ENCODE data around the gene TEC. TPM values are rescaled to one million over a fixed set of nuclear protein-coding genes. Genes with fewer than 3 reads are reported as not detected.
"Not testable (repeated sequence)": the region's sequence is repeated elsewhere in the genome, so short reads cannot be mapped to it uniquely, and the experiment has no call there.

TEC gene
- total RNA-seq, 2 donors from 2014 or later = 4.6 to 8.3 TPM

GRCh38 chr4:48241731-48242130, 27.9 kb downstream of the TEC start:
- Mint-ChIP-seq H3K27me3 (peaks cover 4% of the 10 kb centered on the region), H3K4me3 (no peak overlapping the region), H3K9me3 (no peaks in the 10 kb centered on the region), H3K4me1 (no peaks in the 10 kb centered on the region), H3K36me3 (ENCODE audit: low read depth) (no peaks in the 10 kb centered on the region), H3K27ac (no peak overlapping the region)
- no peak for ATAC-seq (replicated peaks)

DNA sequence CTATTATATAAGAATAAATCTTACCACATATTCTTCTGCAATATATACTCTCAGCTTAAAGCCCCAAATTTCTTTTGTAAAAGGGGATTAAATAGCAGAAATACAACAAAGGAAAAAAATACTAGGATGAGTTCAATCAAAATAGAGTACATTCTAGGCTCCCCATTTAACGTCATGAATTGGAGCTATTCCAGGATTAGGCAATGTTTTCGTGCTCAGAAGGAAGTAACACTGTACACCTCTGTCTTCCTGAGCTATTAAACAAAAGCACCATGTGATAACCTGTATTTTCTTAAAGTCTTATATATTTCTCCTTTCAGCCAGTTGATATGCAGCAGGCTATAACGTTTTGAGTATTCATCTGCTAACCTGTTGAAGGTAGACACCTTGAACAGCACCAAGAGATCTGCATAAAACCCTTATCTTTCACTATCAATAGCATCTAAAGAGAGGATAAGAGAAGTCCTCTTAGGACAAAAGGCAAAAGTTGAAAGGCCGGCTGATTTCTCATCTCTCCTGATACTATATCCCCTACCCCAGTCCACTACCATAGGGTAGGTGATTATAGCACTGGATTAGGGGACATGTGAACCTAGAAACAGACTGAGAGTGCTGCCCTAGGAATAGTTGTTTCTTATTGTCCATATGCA, 31.5 kb downstream of the TEC start:
- H3K36me3 Mint-ChIP-seq (ENCODE audit: low read depth) = no peaks in the 10 kb centered on the region
- no peak overlapping the region for H3K27ac Mint-ChIP-seq
- no peaks in the 10 kb centered on the region for H3K4me1 Mint-ChIP-seq
- H3K9me3 Mint-ChIP-seq = no peaks in the 10 kb centered on the region
- peaks cover 4% of the 10 kb centered on the region for H3K27me3 Mint-ChIP-seq
- H3K4me3 Mint-ChIP-seq = no peak overlapping the region
- ATAC-seq (replicated peaks) = no peak

- Mint-ChIP-seq H3K9me3 (no peaks in the 10 kb centered on the region), H3K27me3 (peaks cover 4% of the 10 kb centered on the region), H3K4me3 (no peak overlapping the region), H3K27ac (no peak overlapping the region), H3K36me3 (ENCODE audit: low read depth) (no peaks in the 10 kb centered on the region), H3K4me1 (no peaks in the 10 kb centered on the region)
- no peak for ATAC-seq (replicated peaks)
These were observed 34.6 kb downstream of the TEC start for GRCh38 chr4:48235050-48235449.

- Mint-ChIP-seq H3K27ac (no peak overlapping the region), H3K36me3 (ENCODE audit: low read depth) (no peaks in the 10 kb centered on the region), H3K9me3 (no peaks in the 10 kb centered on the region), H3K4me1 (no peaks in the 10 kb centered on the region), H3K27me3 (peaks cover 4% of the 10 kb centered on the region), H3K4me3 (no peak overlapping the region)
- ATAC-seq (replicated peaks) = no peak
These were observed 35.1 kb downstream of the TEC start for GRCh38 chr4:48234575-48234974.

DNA sequence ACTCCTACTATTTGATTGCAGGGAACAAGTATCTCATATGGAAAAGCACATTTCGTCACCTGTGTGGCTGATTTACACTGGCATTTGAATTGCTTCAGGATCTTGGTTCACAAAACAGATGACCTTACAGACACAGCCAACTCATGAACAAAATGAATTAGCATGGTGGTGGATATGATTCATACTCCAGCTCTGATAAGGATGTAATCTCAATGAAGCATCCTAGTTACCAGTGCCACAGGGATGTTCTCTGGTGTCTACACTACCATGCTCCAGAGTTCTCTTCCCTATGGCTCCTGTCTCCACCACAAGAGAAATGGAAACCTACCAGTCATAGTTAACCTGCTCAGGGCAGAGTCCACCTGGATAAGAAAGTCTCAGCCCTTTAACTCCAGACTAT, 40.7 kb downstream of the TEC start:
- Mint-ChIP-seq H3K9me3 (no peaks in the 10 kb centered on the region), H3K36me3 (ENCODE audit: low read depth) (peaks cover 11% of the 10 kb centered on the region), H3K4me1 (peaks cover 4% of the 10 kb centered on the region), H3K4me3 (no peak overlapping the region), H3K27ac (no peak overlapping the region), H3K27me3 (peaks cover 4% of the 10 kb centered on the region)
- ATAC-seq (replicated peaks) = no peak

DNA sequence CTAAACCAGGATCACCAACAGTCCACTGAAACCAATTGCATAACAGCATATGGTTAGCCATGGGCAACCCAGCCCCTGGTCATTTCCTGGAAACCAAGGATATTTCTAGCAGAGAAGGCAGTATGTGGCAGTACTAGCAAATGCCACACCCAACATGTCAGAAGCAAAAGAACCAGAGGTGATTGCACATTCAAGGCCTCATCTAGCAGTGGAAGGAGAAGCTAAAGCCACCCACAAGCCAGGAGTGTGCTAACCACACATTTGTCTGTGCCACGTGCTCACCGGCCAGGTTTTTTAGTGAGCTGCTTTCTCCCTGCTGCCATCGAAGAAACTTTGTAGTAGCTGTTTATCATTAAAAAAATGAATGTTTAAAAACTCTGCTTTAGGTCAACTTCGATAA, 42.0 kb downstream of the TEC start:
- Mint-ChIP-seq H3K4me3 (no peak overlapping the region), H3K27ac (no peak overlapping the region), H3K4me1 (peaks cover 4% of the 10 kb centered on the region), H3K9me3 (no peaks in the 10 kb centered on the region), H3K27me3 (peaks cover 4% of the 10 kb centered on the region), H3K36me3 (ENCODE audit: low read depth) (peaks cover 11% of the 10 kb centered on the region)
- ATAC-seq (replicated peaks) = no peak

GRCh38 chr4:48226199-48226598, 43.4 kb downstream of the TEC start:
- H3K27me3 Mint-ChIP-seq = peaks cover 4% of the 10 kb centered on the region
- peaks cover 4% of the 10 kb centered on the region for H3K4me1 Mint-ChIP-seq
- ATAC-seq (replicated peaks) = no peak
- peaks cover 11% of the 10 kb centered on the region for H3K36me3 Mint-ChIP-seq (ENCODE audit: low read depth)
- H3K9me3 Mint-ChIP-seq = no peaks in the 10 kb centered on the region
- H3K27ac Mint-ChIP-seq = no peak overlapping the region
- H3K4me3 Mint-ChIP-seq = no peak overlapping the region

DNA sequence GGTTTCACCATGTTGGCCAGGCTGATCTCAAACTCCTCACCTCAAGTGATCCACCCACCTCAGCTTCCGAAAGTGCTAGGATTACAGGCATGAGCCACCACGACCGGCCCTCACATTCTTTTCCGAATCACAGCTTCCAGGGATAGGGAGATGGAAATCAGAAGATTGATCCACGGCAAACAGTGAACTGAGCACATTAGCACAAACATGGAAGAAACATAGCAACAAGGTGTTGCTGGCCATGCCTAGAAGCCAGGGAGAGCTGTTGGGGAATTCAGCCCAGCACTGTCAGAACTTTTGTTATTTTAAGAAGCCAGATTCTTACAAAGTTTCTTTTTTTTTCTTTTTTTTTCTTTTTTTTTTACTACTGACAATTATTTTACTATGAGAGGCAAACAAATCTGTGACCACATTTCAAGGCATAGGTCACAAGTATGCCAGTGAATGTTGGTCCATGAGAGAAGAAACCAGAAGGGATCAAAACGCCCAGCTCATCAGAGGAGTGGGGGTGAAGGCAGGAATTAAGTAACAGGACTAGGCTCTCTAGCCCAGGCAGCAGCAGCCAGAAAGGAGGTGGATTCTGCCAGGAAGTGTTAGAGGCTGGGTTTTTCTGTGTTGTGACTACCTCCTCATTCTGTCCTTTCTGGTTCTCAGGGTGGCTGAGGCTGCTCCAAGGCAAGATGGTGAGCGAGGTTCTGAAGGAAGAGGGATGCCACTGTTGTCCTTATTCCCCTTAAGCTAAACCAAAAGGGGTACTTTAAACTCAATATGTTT, 44.1 kb downstream of the TEC start:
- Mint-ChIP-seq H3K27ac (no peak overlapping the region), H3K9me3 (no peaks in the 10 kb centered on the region), H3K27me3 (peaks cover 1% of the 10 kb centered on the region), H3K4me1 (peaks cover 4% of the 10 kb centered on the region), H3K36me3 (ENCODE audit: low read depth) (peaks cover 11% of the 10 kb centered on the region), H3K4me3 (no peak overlapping the region)
- no peak for ATAC-seq (replicated peaks)

DNA sequence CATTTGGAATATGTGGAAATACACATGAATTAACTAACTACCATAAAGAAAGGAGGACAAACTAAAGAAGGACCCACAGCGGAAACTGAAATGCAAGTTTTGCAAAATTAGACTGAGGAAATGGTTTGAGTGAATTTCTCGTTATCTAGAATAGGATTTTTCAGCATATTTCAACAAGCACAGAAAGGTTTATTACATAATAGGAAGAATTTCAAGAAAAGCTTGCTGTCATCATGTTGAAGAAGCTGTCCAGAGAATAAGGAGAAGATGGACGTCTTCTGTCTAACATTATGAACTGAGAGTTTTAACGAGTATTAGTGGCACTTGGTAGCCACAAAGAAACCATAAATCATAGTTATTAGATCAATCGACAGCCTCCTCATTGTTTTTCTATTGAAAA, 45.0 kb downstream of the TEC start:
- Mint-ChIP-seq H3K4me3 (no peak overlapping the region), H3K36me3 (ENCODE audit: low read depth) (peaks cover 11% of the 10 kb centered on the region), H3K27ac (no peak overlapping the region), H3K27me3 (no peaks in the 10 kb centered on the region), H3K4me1 (peaks cover 4% of the 10 kb centered on the region), H3K9me3 (no peaks in the 10 kb centered on the region)
- ATAC-seq (replicated peaks) = no peak

- Mint-ChIP-seq H3K4me1 (peaks cover 2% of the 10 kb centered on the region), H3K9me3 (no peaks in the 10 kb centered on the region), H3K4me3 (no peak overlapping the region), H3K27ac (no peak overlapping the region), H3K36me3 (ENCODE audit: low read depth) (peaks cover 10% of the 10 kb centered on the region), H3K27me3 (no peaks in the 10 kb centered on the region)
- ATAC-seq (replicated peaks) = no peak
These were observed 45.9 kb downstream of the TEC start for GRCh38 chr4:48223633-48224295.

DNA sequence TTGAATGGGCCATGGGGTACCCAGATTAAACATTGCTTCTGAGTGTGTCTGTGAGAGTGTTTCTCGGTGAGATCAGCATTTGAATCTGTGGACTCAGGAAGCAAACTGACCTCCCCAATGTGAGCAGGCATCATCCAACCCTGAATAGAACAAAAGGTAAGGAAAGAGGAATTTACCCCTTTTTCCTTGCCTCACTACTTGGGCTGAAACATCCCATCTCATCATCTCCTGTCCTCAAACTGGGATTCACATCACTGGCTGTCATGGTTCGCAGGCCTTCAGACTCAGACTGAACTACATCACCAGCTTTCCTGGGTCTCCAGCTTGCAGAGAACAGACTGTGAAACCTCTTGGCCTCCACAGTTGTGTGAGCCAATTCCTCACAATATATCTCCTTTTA, 47.1 kb downstream of the TEC start:
- no peak for ATAC-seq (replicated peaks)
- Mint-ChIP-seq H3K27ac (no peak overlapping the region), H3K9me3 (no peaks in the 10 kb centered on the region)

GRCh38 chr4:48219430-48219829, 50.2 kb downstream of the TEC start:
- not testable (repeated sequence) for H3K27me3 Mint-ChIP-seq; H3K4me3 Mint-ChIP-seq; H3K4me1 Mint-ChIP-seq; H3K36me3 Mint-ChIP-seq (ENCODE audit: low read depth); H3K9me3 Mint-ChIP-seq; ATAC-seq (replicated peaks); H3K27ac Mint-ChIP-seq

More for the DNA sequence above, 47.1 kb downstream of the TEC start:
- Mint-ChIP-seq H3K4me1 (no peaks in the 10 kb centered on the region), H3K4me3 (no peak overlapping the region), H3K27me3 (no peaks in the 10 kb centered on the region), H3K36me3 (ENCODE audit: low read depth) (peaks cover 6% of the 10 kb centered on the region)

DNA sequence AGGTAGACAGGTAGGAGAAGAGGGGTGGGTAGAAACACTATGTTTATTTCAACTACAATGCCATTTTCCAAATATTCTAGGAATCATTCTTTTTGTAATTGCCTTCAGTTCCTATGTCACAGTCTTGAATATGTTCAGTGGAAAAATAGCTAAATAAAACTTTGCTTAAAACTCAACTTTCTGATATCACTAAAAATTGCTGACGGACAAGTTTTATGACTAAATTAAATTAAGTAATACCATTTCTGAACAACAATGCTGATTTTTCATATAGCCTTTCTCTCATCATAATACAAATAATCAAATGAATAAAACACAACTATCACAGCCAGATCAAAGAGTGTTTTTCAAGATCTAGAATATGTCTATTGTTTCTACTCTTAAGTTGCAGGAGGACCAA, 53.1 kb downstream of the TEC start:
- H3K27me3 Mint-ChIP-seq = no peaks in the 10 kb centered on the region

DNA sequence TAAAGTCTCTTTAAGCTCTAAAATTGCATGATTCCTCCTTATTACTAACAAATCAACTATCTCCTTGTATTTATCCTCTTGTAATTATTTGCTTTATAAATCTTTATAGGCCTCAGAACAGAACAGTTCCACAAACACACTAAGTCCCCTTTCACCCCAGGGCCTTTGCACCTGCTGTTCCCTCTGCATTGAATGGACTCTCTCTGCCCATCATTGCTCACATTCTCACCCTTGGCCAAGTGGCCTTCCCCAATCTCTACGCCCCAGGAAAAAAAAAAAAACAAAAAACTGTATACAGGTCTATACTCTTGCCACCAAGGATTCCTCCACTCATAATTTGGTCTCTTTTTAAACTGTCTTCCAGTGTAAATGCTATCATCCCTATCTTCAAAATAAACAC, 53.7 kb downstream of the TEC start:
- Mint-ChIP-seq H3K4me3 (no peak overlapping the region), H3K9me3 (no peaks in the 10 kb centered on the region), H3K27me3 (no peaks in the 10 kb centered on the region), H3K27ac (no peak overlapping the region), H3K4me1 (peaks cover 4% of the 10 kb centered on the region), H3K36me3 (ENCODE audit: low read depth) (no peaks in the 10 kb centered on the region)
- ATAC-seq (replicated peaks) = no peak

More for the DNA sequence above, 53.1 kb downstream of the TEC start:
- ATAC-seq (replicated peaks) = no peak
- no peaks in the 10 kb centered on the region for H3K36me3 Mint-ChIP-seq (ENCODE audit: low read depth)
- peaks cover 4% of the 10 kb centered on the region for H3K4me1 Mint-ChIP-seq
- no peaks in the 10 kb centered on the region for H3K9me3 Mint-ChIP-seq
- no peak overlapping the region for H3K4me3 Mint-ChIP-seq
- H3K27ac Mint-ChIP-seq = no peak overlapping the region

DNA sequence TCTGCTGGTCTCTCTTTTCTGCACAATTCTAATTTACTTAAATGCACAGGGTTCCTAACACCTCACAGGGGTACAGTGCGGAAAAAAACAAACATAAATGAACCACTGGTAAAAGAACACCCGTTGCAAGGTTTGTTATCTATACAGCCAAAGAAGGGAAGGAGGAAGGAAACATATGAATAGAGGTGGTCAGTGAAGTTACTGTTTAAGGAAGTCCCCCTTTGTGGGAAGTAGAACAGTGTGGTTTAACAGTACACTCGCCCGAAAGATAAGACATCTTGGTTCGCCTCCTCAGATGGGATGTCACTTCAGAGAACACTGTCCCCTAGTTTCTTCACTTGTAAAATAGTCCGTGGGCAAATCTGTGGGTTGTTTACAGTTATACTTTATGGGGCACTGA, 57.5 kb downstream of the TEC start:
- H3K36me3 Mint-ChIP-seq (ENCODE audit: low read depth) = no peaks in the 10 kb centered on the region
- no peaks in the 10 kb centered on the region for H3K27me3 Mint-ChIP-seq
- no peaks in the 10 kb centered on the region for H3K9me3 Mint-ChIP-seq
- peak overlapping the region; percentile 17 for H3K27ac Mint-ChIP-seq
- H3K4me1 Mint-ChIP-seq = peaks cover 10% of the 10 kb centered on the region
- peak; percentile 26 for ATAC-seq (replicated peaks)
- H3K4me3 Mint-ChIP-seq = no peak overlapping the region

Data from activated T-helper 17 cell treated with anti-CD3 and anti-CD28 coated beads, Interleukin-2, amount 50 U/mL, for 72 hours (primary cell).